AG04450 (cell line): ENCODE measurements around the gene GPC2. TPM values are rescaled to one million over a fixed set of nuclear protein-coding genes. Genes with fewer than 3 reads are reported as not detected.

Experiments used
- CTCF ChIA-PET: fragments of 300-600, 350-600 bp; formaldehyde crosslinking; extraction: SDS; loops from one replicate; lab custom pipeline; 2022; ENCODE audit warnings: antibody characterized with exemption, inconsistent platforms; lab: Charles Lee
- POLR2A ChIA-PET: fragments of 350-600 bp; formaldehyde crosslinking; extraction: SDS; loops from one replicate; lab custom pipeline; 2021; ENCODE audit warnings: antibody characterized with exemption, inconsistent platforms; lab: Yijun Ruan, JAX
- DNase-seq: peaks from one replicate; pipeline ENCODE4 v3.0.0-alpha.2; 2011; ENCODE audit warnings: low read depth, low spot score
- H3K27ac ChIP-seq: one replicate; pipeline ENCODE4 v1.5.1; 2012; ENCODE audit warnings: low read depth, low read length, control low read depth
- H3K27me3 ChIP-seq: one replicate; pipeline ENCODE4 v1.6.0; 2012; ENCODE audit warnings: low read length; ENCODE audit not compliant: control insufficient read depth, insufficient read depth
- H3K4me3 ChIP-seq: 2 replicates; pipeline ENCODE4 v1.5.1; 2011; ENCODE audit warnings: mild to moderate bottlenecking, low read depth, low read length, control low read depth
- H3K9me3 ChIP-seq: 2 replicates; pipeline ENCODE4 v1.5.1; 2012; ENCODE audit warnings: low read length; ENCODE audit not compliant: control insufficient read depth, insufficient read depth
- CTCF ChIP-seq: IDR thresholded peaks from 2 replicates; pipeline ENCODE4 v1.5.1; 2011; ENCODE audit warnings: low read depth, low read length, control low read depth, inconsistent platforms
- polyA plus RNA-seq: library from polyadenylated mRNA; depleted of rRNA; stranded (reverse); fragments of >200 nt; gene quantifications from 2 replicates; pipeline ENCODE4 v1.2.3, GENCODE V29; 2011

GPC2 gene
- polyA plus RNA-seq, 1 experiment: 2.6 TPM

GRCh38 chr7:100141555-100141949 is 35.6 kb downstream of the GPC2 start:
- ChIA-PET POLR2A (no interaction called here), CTCF (interaction anchor here (2.0 to 2.3 kb wide), 2 partner anchors 8 to 10 kb away, joined by 7 to 30 read pairs; no protein-coding TSS in a partner anchor)
- H3K4me3 ChIP-seq: no peak overlapping the region
- no peaks in the 10 kb centered on the region for H3K9me3 ChIP-seq
- H3K27me3 ChIP-seq: peaks cover 3% of the 10 kb centered on the region
- no peak overlapping the region for H3K27ac ChIP-seq
- DNase-seq: no peak
- TF ChIP-seq CTCF: no peak

- DNase-seq: no peak
These were observed 39.1 kb downstream of the GPC2 start for GRCh38 chr7:100137851-100138760.

GRCh38 chr7:100132697-100133151 is 44.5 kb downstream of the GPC2 start:
- no peak overlapping the region for H3K4me3 ChIP-seq
- peak; percentile 98 for TF ChIP-seq CTCF
- no peak for DNase-seq
- no peaks in the 10 kb centered on the region for H3K9me3 ChIP-seq
- no peak overlapping the region for H3K27ac ChIP-seq
- CTCF ChIA-PET: interaction anchor here (0.6 to 5.4 kb wide), 31 partner anchors 9 to 317 kb away, joined by 3 to 65 read pairs (median 5); partner anchors contain the start of genes AP4M1, GAL3ST4, LAMTOR4 and PVRIG
- no peaks in the 10 kb centered on the region for H3K27me3 ChIP-seq
- POLR2A ChIA-PET: no interaction called here

More at GRCh38 chr7:100137851-100138760, 39.1 kb downstream of the GPC2 start:
- Histone ChIP-seq H3K9me3 (no peaks in the 10 kb centered on the region), H3K4me3 (no peak overlapping the region), H3K27me3 (peaks cover 3% of the 10 kb centered on the region), H3K27ac (no peak overlapping the region)
- POLR2A ChIA-PET: no interaction called here
- TF ChIP-seq CTCF: no peak
- CTCF ChIA-PET: interaction anchor here (1.3 to 1.4 kb wide), 2 partner anchors 52 to 80 kb away, joined by 3 to 6 read pairs; no protein-coding TSS in a partner anchor

- Histone ChIP-seq H3K27me3 (no peaks in the 10 kb centered on the region), H3K27ac (no peak overlapping the region), H3K9me3 (no peaks in the 10 kb centered on the region), H3K4me3 (no peak overlapping the region)
- DNase-seq: no peak
- no peak for TF ChIP-seq CTCF
- POLR2A ChIA-PET: no interaction called here
- CTCF ChIA-PET: interaction anchor here (0.9 to 5.4 kb wide), 20 partner anchors 9 to 275 kb away, joined by 3 to 65 read pairs (median 8); partner anchors contain the start of genes GAL3ST4, GPC2, LAMTOR4 and PVRIG
These were observed 45.1 kb downstream of the GPC2 start for GRCh38 chr7:100132126-100132525.
